ENCODE results near the gene EFCAB6.

DNA sequence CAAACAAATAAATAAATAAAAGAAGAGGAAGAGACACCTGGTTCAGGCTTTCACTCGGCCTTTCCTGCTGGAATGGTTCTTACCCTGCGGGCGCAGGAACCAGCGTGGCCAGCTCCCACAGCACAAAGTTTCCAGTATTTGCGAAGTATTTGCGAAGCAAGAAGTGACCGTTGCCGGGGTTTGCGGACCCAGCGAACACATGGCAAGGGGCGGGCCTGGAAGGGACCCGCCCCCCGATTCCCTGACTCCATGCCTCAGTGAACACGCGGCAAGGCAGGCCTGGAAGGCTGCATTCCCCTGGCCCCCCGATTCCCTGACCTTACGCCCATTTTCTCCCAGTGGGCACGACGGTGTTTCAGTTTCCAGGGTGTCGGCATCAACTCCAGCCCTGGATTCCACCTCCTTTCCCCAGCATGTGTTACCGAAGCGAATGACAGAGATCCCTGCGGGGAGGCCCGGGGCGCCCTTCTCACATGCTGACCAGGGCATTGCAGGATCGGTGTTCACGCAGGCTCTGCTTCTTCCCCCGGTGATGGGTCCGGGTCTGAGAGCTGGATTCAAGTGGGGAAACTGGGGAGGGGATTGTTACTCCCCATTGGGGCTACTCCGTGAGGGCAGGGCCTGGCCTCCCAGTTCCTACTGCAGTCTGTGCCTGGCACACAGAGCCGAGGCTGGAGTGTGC lies 297.5 kb downstream of the EFCAB6 start:
- TF ChIP-seq RAD21 (conservative IDR thresholded peaks at IDR 0.05 in 1 of 2, IDR thresholded peaks at IDR 0.05 in 1 of 2) = no peak
- TF ChIP-seq MAZ (IDR thresholded peaks at IDR 0.05; ENCODE audit: borderline replicate concordance, low read depth, low read length) = no peak
- TF ChIP-seq SMC3 (IDR thresholded peaks at IDR 0.05) = no peak
- TF ChIP-seq POLR2A (IDR thresholded peaks at IDR 0.05; ENCODE audit: low read length) = no peak
- no peak for TF ChIP-seq FOSL2 (IDR thresholded peaks at IDR 0.05)
- TF ChIP-seq FOSL2 (CRISPR knock-in tag; IDR thresholded peaks at IDR 0.05) = no peak
- no peak for TF ChIP-seq MYC (IDR thresholded peaks at IDR 0.05; ENCODE audit: borderline replicate concordance, low read length)
- TF ChIP-seq CTCF (IDR thresholded peaks at IDR 0.05) = no peak
- no peak for TF ChIP-seq RCOR1 (IDR thresholded peaks at IDR 0.05; ENCODE audit: low read depth, low read length)
- TF ChIP-seq, protein P1, sequence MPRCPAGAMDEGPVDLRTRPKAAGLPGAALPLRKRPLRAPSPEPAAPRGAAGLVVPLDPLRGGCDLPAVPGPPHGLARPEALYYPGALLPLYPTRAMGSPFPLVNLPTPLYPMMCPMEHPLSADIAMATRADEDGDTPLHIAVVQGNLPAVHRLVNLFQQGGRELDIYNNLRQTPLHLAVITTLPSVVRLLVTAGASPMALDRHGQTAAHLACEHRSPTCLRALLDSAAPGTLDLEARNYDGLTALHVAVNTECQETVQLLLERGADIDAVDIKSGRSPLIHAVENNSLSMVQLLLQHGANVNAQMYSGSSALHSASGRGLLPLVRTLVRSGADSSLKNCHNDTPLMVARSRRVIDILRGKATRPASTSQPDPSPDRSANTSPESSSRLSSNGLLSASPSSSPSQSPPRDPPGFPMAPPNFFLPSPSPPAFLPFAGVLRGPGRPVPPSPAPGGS (IDR thresholded peaks at IDR 0.05) = no peak
